ENCODE data around the gene WNT3A.

Gene WNT3A

DNA sequence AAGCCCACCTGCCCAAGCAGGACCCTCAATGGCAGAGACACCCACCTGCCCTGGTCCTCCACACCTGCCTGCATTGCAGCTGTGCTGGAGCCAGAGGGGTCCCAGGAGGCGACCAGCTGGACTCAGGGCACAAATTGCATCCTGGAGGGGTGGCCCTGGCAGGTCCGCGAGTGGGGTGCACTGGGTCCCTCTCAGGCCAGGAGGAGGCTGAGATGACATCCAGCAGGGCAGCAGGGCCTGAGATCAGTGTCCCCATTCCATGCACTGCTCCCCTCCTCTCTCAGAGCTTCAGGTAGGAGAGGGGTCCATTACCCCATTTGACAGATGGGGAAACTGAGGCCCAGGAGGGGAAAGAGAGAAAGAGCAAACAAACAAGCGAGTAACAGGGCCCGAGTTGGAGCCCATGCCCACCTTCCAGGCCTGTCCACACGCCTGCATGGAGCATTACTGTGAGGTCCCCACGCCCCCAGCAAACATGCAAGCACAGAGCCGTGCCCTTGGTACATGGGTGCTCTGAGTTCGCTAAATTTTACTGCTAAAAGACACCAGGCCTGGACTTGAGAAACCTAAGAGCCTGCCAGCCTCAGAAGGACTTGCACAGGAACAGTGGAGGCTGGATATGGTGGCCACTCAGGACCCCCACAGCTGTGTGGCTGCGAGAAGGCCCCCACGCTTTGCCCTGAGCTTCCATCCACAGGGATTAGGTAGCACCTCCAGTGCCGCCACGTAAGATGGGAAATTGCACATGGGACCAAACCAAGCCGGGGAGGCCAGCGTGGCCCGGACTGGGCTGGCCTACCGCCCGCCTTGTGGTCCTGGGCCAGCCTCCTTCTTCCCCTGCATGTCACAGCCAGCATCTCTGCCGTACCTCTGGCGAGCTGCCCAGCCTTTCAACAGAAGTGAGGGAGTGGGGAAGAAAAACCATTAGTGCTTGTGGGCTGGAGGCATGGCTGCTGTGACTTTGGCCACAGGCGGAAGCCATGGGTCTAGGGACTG lies 7.4 kb downstream of the WNT3A start:
- no peak for ATAC-seq
- TF ChIP-seq ISL1 (CRISPR knock-in tag; IDR thresholded peaks at IDR 0.05) (no peak), ESRRG (CRISPR knock-in tag; IDR thresholded peaks at IDR 0.05) (no peak), PPARA (CRISPR knock-in tag; IDR thresholded peaks at IDR 0.05; ENCODE audit: borderline replicate concordance) (no peak), GLIS3 (CRISPR knock-in tag; IDR thresholded peaks at IDR 0.05) (no peak)
- TF ChIP-seq, protein P1, sequence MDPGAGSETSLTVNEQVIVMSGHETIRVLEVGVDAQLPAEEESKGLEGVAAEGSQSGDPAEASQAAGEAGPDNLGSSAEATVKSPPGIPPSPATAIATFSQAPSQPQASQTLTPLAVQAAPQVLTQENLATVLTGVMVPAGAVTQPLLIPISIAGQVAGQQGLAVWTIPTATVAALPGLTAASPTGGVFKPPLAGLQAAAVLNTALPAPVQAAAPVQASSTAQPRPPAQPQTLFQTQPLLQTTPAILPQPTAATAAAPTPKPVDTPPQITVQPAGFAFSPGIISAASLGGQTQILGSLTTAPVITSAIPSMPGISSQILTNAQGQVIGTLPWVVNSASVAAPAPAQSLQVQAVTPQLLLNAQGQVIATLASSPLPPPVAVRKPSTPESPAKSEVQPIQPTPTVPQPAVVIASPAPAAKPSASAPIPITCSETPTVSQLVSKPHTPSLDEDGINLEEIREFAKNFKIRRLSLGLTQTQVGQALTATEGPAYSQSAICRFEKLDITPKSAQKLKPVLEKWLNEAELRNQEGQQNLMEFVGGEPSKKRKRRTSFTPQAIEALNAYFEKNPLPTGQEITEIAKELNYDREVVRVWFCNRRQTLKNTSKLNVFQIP (CRISPR knock-in tag; IDR thresholded peaks at IDR 0.05; ENCODE audit: borderline replicate concordance, low read depth) = no peak

DNA sequence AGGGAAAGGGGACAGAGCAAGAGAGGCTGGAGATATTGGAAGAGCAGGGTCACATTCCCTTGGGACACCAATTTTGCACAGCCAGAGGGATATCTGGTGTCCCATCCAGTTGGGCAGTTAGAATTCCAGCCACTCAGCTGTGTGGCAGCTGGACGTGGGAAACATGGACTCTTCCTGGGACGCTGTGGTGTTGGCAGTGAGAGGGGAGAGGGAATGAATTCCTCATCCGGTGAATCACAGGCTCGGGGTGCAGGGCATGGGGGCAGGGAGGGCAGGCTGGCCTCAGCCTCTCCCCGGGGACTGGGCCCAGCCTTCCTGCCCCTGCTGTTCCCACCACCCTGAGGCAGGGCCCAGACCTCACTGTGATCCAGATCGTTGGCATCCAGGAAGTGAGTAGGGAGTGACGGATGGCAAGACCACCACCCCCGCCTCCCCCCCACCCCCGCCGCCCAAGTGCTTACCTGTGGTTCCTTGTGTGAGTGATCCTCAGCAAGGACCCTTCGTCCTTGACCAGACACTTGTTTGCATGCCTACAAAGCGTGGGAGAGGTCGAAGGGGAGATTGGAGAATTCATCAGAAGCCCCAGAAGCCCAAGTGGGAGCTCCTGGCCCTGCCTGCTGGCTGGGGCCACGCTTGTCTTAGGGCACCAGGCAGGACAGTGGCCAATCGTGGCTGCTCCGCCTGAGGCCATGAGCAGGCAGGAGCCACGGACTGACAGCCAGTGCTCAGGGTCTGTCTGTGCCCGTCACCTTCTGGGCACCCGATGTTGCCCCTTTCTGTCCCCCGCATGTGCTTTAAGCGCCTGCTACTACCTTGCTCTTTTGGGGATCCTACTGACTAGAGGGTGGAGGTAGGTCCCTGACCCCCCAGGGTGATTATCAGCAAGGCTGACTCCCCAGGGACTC lies 8.7 kb downstream of the WNT3A start:
- ATAC-seq = no peak; the same call in 2 of the 3 replicates
- TF ChIP-seq ZNF8 (CRISPR knock-in tag; IDR thresholded peaks at IDR 0.05) (no peak), SNAI2 (CRISPR knock-in tag; IDR thresholded peaks at IDR 0.05) (no peak), ZFP3 (CRISPR knock-in tag; IDR thresholded peaks at IDR 0.05) (no peak), GLIS3 (CRISPR knock-in tag; IDR thresholded peaks at IDR 0.05) (no peak), CSDC2 (CRISPR knock-in tag; IDR thresholded peaks at IDR 0.05) (no peak), ZC3H10 (CRISPR knock-in tag; IDR thresholded peaks at IDR 0.05) (no peak), PPARA (CRISPR knock-in tag; IDR thresholded peaks at IDR 0.05; ENCODE audit: borderline replicate concordance) (no peak), ESRRG (CRISPR knock-in tag; IDR thresholded peaks at IDR 0.05) (no peak), ISL1 (CRISPR knock-in tag; IDR thresholded peaks at IDR 0.05) (no peak)
- TF ChIP-seq, protein P1 (CRISPR knock-in tag; IDR thresholded peaks at IDR 0.05; ENCODE audit: borderline replicate concordance, low read depth) = no peak
- TF ChIP-seq, protein P2, sequence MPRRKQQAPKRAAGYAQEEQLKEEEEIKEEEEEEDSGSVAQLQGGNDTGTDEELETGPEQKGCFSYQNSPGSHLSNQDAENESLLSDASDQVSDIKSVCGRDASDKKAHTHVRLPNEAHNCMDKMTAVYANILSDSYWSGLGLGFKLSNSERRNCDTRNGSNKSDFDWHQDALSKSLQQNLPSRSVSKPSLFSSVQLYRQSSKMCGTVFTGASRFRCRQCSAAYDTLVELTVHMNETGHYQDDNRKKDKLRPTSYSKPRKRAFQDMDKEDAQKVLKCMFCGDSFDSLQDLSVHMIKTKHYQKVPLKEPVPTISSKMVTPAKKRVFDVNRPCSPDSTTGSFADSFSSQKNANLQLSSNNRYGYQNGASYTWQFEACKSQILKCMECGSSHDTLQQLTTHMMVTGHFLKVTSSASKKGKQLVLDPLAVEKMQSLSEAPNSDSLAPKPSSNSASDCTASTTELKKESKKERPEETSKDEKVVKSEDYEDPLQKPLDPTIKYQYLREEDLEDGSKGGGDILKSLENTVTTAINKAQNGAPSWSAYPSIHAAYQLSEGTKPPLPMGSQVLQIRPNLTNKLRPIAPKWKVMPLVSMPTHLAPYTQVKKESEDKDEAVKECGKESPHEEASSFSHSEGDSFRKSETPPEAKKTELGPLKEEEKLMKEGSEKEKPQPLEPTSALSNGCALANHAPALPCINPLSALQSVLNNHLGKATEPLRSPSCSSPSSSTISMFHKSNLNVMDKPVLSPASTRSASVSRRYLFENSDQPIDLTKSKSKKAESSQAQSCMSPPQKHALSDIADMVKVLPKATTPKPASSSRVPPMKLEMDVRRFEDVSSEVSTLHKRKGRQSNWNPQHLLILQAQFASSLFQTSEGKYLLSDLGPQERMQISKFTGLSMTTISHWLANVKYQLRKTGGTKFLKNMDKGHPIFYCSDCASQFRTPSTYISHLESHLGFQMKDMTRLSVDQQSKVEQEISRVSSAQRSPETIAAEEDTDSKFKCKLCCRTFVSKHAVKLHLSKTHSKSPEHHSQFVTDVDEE (CRISPR knock-in tag; IDR thresholded peaks at IDR 0.05) = no peak

DNA sequence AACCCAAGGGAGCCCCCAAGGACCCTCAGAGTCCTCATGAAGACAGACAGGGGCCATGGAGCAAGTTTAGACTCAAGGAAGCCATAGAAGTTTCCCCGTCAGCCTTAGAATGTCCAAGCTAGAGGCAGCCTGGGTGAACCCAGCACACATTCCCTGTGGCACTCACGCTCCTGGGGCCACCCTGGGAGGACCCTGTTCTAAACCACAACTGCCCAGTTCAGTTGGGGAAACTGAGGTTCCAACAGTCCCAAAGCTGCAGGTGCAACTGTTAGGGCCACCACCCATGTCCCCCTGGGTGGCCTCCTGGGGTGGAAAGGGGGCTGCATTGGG lies 9.3 kb downstream of the WNT3A start:
- ATAC-seq = no peak
- no peak for TF ChIP-seq GLIS3 (CRISPR knock-in tag; IDR thresholded peaks at IDR 0.05)
- TF ChIP-seq ZC3H10 (CRISPR knock-in tag; IDR thresholded peaks at IDR 0.05) = no peak
- TF ChIP-seq TOX (CRISPR knock-in tag; IDR thresholded peaks at IDR 0.05; ENCODE audit: borderline replicate concordance) = no peak
- TF ChIP-seq ZFP3 (CRISPR knock-in tag; IDR thresholded peaks at IDR 0.05) = no peak
- TF ChIP-seq, protein P2 (CRISPR knock-in tag; IDR thresholded peaks at IDR 0.05) = no peak
- no peak for TF ChIP-seq SNAI2 (CRISPR knock-in tag; IDR thresholded peaks at IDR 0.05)
- no peak for TF ChIP-seq ARNTL (CRISPR knock-in tag; IDR thresholded peaks at IDR 0.05; ENCODE audit: borderline replicate concordance, low read depth)
